GM21367 (cell line): ENCODE measurements around the gene C19orf81.

ENCODE experiments used
- ATAC-seq: cut with Tn5 transposase; IDR thresholded peaks from one replicate; pipeline ENCODE4 v1.9.1; 2021; ENCODE audit not compliant: unreplicated experiment

Gene C19orf81

DNA sequence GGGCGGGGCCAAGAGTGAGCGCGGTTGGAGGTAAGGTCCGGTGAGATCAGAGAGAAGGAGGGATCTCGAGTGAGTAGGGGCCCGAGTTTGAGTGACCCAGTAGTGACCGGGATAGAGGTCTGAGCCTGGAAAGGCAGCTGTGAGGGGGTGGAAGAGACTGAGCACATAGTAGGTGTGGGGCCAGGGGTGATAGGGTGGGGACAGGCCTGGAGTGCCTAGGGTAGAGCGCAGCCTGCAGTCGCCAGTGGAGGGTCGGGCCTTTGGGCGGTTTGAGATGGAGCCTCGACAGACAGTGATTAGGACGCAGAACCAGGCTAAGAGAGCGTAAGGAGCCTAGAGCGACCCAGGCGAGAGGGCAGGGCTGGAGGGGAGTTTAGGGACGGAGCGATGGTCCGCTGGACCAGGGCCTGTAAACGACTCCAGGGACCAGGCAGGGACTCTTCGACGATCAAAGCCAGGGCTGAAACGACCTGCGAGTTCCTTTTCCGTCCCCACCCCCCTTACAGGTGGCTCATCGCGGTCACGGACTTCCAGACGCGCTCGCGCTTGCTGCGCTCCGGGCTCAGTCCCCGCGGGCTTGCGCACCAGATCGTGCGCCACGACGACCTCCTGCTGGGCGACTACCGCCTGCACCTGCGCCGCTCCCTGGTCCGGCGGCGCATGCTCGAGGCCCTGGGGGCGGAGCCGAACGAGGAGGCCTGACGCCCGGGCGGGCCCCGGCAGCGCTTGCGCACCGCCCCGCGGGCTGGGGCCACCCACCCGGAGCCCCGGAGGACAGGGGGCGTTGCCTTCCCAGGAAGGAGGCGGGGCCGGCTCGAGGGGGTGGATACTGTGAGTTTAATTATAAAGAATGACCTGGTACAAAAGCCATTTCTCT lies 9.4 kb downstream of the C19orf81 start:
- no peak for ATAC-seq

DNA sequence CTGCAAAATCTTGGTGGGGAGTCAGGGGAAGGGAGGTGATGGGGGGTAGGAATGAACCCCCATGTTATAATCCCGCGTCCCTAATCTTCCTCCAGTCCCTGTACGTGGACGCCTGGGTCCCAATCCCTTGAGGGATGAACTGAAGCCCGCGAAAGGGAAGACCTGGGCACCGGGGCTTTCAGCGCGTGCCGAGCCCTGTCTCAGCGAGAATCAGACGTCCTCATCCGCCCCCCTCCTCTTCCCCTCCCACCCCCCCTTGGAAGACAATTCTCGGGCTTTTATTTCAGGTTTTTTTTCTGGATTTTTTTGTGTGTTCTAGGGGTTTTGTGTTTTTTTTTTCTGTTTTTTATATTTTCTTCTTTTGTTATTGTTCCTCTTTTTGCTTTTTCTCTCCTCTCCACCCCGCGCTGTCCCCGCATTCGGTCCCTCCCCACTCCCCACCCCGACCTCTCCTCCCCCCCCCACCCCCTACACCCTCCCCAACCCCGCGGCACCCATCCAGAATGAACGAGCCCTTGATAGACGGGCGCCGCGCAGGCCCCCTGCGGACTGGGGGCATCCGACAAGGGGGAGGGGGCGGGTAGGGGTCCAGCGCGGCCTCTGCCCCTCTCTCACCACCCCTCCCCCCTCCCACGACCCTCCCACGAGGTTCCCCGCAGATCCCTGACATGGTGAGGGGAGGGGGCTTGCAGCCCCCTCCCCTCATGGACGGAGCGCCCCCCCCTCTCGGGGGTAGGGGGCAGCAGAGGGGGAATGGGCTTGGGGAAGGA lies 10.3 kb downstream of the C19orf81 start:
- ATAC-seq, result no peak

DNA sequence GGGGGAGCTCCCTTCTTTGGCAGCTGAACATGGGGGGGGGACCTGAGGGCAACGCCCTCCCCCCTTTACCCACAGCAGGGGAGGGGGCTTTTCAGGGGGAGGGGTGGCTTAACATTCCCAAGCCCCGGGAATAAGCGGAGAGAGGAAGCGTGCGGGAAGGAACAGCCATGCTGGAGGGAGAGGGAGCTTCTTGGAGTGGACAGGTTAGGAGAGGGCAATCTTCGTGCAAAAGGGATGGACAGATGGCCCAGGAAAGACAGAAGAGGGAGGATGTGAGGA lies 10.8 kb downstream of the C19orf81 start:
- no peak for ATAC-seq

DNA sequence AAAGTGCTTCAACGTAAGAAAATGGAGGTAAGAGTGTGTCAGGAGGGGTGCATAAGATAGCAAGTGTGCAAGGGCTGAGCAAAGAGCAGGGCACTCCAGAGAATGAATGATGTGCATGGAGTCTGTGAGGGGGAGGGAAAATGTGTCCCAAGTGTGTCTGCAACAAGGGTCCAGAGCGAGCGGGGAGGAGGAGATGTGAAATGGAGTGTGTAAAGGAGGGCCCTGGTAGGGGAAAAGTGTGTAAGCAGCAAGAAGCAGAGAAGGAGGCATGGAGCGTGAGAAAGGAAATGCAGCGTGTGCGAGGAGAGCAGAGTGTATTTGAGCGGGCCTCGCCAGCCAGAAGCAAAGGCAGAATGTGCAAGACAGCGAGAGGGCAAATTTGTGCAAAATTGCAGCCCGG lies 11.8 kb downstream of the C19orf81 start:
- ATAC-seq, result no peak

DNA sequence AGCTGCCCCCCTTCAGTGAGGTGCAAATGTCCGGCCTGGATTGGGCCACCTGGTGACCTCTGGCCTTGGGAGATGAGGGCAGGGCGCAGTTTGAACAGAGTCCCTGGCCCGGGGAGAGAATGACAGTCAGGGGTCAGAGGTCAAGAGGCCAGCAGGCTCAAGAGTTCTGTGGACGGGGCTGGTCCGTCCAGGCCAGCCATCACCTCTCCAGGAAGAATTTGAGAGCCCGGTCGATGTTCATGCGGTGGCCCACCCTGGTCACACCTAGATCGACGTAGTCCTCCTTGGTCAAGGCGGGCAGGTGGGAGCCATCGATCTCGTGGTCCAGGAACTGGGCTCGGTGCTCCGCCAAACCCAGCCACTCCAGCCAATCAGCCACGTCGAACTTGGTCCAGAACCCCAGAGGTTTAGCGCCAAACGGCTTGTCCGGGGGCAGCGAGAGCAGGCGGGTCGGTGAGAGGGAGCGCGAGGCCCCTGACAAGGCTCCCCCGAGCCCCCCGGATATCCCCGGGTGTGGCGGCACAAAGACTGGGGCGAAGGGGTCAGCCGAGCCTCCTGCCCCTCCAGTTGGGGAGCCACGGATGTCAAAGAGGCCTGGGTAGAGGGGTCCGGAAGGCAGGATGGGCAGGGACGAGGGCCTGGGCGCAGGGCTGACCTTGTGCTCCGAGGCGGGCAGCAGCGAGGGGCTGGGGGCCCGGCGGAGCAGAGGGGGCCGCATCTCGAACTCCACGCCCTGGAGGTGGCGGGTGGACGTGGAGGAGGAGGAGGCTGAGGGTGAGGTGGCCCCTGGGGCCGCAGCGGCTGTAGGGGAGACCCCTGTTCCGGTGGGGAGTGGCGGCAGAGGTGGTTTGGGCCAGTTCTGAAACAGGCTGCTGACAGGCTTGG lies 12.8 kb downstream of the C19orf81 start:
- no peak for ATAC-seq

GRCh38 chr19:50662651-50663481 lies 13.6 kb downstream of the C19orf81 start:
- no peak for ATAC-seq

- ATAC-seq, result no peak
These were observed 14.2 kb downstream of the C19orf81 start for GRCh38 chr19:50663482-50663790.

DNA sequence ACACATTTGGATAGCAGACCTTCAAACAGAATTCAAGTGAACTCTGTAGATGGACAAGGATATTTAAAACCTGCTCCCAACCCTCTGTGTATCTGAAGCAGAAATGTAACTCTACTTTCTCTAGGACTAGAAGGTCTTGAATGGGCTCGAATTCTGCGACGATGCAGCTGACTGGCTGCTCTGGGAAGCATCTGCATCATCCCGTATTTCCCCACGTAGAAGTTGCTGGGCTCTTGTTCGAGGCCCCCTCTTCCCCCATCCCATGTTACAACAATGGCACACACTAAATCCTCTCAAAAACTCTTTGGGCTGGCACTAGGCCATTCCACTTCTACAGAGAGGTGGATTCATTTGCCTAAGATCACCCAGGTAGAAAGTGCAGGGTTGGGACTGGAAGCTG lies 15.0 kb downstream of the C19orf81 start:
- ATAC-seq, result no peak

DNA sequence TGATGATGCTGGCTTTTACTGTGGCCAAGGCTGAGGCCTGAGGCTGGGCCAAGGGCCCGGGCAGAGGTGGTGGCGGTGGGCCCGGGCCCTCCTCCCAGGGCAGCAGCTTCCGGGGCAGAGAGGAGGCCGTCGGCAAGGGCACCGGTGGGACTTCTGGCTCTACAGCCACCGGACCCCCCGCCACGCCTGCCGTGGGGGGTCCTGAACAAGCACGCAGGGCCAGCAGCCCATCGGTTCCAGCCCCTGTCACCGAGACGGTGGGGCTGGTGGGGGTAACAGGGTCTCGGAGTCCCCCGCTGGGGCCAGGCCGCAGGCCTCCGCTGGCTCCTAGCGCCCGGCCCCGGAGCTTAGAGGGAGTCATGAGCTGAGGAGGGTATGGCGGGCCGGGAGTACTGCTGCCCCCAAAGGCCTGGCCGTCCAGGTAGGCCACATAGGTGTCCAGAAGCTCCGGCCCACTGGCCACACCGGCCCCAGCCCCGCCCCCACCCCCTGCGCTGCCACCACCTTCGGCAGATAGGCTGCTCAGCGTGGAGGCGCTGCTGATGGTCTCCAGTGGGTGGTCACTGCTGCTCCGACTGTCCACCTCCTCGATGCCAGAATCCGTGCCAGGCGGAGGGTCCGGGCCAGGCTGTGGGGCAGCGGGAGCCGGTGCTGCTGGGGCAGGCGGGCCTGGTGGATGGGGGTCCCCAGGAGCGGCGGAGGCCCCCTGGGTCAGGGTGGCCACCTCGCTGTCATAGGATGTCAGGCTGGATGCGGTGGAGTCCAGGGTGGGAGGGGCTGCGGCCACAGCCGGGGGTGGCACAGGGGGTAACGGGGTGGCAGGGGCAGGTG lies 17.3 kb downstream of the C19orf81 start:
- ATAC-seq, result no peak

DNA sequence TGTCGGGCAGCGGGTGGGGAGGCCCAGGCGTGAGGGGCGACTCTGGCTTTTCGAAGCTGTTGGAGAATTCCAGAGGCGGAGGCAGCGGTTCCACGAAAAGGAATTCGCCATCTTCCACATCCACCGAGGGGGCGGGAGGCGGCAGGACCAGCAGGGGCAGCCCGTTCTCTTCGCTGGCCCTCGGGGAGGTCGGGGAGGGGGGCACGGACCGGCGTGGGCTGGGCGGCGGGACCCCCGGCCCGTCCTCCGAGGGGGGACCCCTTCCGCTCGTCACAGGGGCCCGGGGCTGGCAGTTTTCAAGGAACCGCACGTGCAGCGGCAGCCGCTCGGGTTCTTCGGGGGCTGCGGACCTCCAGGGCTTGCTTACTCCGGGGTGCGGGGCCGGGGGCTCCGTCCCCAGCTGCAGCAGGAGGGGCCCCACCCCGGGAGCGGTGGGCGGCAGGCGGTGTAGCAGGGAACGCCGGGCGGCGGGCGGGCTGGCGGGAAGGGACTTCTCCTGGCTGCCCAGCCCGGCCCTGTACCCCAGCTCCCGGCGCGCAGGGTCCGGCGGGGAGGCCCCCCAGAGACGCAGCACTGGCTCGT lies 18.0 kb downstream of the C19orf81 start:
- ATAC-seq, result no peak

DNA sequence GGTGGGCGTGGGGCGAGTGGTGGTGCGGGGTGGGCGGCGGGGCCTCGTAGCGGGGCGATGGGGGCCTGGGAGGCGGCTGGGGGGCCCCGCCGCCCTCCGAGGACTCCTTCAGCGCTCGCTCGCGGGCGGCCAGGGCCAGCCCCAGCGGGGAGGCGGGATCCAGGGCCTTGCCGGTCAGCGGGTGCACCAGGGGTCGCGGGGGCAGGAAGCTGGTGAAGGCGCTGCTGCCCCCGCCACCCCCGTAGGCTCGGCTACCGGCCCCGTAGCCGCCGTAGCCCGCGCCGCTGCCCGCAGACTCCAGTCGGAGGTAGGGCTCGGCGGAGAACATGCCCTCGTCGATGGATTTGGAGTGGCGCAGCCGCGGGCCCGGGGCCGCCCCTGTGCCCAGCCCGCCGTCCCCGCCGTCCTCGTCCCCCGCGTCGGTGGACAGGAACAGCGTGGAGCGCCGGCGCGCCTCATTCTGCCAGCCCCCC lies 18.6 kb downstream of the C19orf81 start:
- no peak for ATAC-seq

- no peak for ATAC-seq
These were observed 19.2 kb downstream of the C19orf81 start for GRCh38 chr19:50668416-50668815.

GRCh38 chr19:50668879-50669278 lies 19.6 kb downstream of the C19orf81 start:
- no peak for ATAC-seq

GRCh38 chr19:50669302-50670101 lies 20.3 kb downstream of the C19orf81 start:
- no peak for ATAC-seq

- no peak for ATAC-seq
These were observed 20.8 kb downstream of the C19orf81 start for GRCh38 chr19:50670102-50670380.

DNA sequence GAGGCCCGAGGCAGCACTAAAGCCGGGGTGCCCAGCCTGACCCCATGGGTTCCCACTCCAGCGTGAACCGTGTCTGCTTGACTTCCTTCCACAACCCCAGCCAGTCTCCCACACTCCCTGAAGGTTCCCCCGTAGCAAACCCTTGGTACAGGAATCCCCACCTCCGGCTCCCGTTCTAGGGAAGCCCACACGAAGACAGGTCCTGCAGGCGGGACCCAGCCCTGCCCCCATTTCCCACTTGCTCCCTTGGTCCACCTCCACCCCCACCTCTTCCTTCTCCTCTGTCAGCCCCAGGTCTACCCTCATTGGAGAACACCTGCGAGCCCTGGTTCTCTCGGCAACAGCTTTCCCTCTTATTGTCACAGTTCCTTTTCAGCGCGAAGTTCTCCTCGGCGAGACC lies 23.9 kb downstream of the C19orf81 start:
- no peak for ATAC-seq

GRCh38 chr19:50676625-50677197 lies 27.5 kb downstream of the C19orf81 start:
- no peak for ATAC-seq

- ATAC-seq, result no peak
These were observed 28.4 kb downstream of the C19orf81 start for GRCh38 chr19:50677636-50678035.

DNA sequence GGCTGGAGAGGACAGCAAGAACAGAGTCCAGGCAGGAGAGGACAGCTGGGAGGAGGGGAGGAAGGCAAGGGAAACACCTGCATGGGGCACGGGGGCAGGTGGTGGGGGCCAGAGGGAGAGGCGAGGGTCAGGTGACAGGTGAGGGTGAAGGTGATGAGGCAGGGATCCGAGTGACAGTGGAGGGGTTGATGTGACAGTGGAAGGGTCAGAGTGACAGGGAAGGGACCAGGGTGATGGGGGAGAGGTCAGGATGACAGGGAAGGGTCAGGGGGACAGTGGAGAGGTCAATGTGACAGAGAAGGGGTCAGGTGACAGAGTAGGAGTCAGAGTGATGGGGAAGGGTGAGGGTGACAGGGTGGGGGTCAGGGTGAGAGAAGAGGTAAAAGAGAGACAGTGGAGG lies 29.1 kb downstream of the C19orf81 start:
- ATAC-seq, result no peak
